Putamen (tissue), 1 donor: Measurements from ENCODE around the gene CPXCR1.
"Not testable (repeated sequence)": the region's sequence is repeated elsewhere in the genome, so short reads cannot be mapped to it uniquely, and the experiment has no call there.

Experiments
- DNase-seq: peaks from one replicate; pipeline ENCODE4 v3.0.0-alpha.2; 2016; ENCODE audit warnings: low spot score

The CPXCR1 gene

GRCh38 chrX:88746925-88747324 lies at the start of gene CPXCR1:
Gene CPXCR1, plus strand, starts transcription at chrX:88747225. Its CDS starts 6,190 bp downstream, at chrX:88753415.
- DNase-seq, result no peak

DNA sequence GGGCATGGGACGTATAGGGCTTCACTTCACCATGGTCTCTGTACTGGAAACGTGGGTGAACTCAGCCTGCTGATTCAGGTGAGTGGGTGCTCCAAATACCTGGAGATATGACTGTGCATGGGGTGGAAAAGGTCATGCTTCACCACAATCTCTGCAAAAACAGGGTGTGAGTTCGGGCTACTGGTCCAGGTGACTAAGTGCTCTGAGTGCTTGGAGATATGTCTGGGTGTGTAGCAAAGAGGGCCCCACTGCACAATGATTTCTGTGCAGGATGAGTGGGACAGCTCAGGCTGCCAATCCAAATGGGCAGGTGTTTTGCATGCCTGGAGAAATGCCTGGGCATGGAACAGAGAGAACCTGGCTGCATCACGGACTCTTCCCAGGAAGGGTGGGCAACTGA lies 11.2 kb upstream of the CPXCR1 start:
- no peak for DNase-seq

DNA sequence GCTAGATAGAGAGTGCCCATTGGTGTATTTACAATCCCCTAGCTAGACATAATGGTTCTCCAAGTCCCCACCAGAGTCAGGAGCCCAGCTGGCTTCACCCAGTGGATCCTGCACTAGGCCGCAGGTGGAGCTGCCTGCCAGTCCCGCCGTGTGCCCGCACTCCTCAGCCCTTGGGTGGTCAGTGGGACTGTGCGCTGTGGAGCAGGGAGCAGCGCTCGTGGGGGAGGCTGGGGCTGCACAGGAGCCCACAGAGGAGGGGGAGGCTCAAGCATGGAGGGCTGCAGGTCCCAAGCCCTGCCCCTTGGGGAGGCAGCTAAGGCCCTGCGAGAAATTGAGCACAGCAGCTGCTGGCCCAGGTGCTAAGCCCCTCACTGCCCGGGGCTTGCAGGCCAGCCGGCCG lies 810 bp upstream of the CPXCR1 start:
- DNase-seq, result not testable (repeated sequence)

GRCh38 chrX:88752339-88752738 lies 5.3 kb downstream of the CPXCR1 start:
- DNase-seq, result not testable (repeated sequence)

GRCh38 chrX:88789825-88790224 lies 42.8 kb downstream of the CPXCR1 start:
- DNase-seq, result no peak
